Middle frontal gyrus (tissue), 1 donor: ENCODE measurements around the gene CDCA8.
"Not testable (repeated sequence)": the region's sequence is repeated elsewhere in the genome, so short reads cannot be mapped to it uniquely, and the experiment has no call there.

Source experiments
- DNase-seq: peaks from one replicate; pipeline ENCODE4 v3.0.0-alpha.2; 2015; ENCODE audit warnings: low spot score; ENCODE audit errors: extremely low spot score

Gene CDCA8

GRCh38 chr1:37672136-37672870 lies 20.0 kb upstream of the CDCA8 start:
- DNase-seq, result no peak

- DNase-seq, result no peak
These were observed 18.4 kb upstream of the CDCA8 start for GRCh38 chr1:37673920-37674319.

GRCh38 chr1:37676281-37677142 lies 15.8 kb upstream of the CDCA8 start:
- DNase-seq, result no peak

- DNase-seq, result no peak
These were observed 15.2 kb upstream of the CDCA8 start for GRCh38 chr1:37677143-37677439.

GRCh38 chr1:37677808-37678207 lies 14.5 kb upstream of the CDCA8 start:
- no peak for DNase-seq

GRCh38 chr1:37680933-37681332 lies 11.4 kb upstream of the CDCA8 start:
- no peak for DNase-seq

- DNase-seq, result peak; percentile 56
These were observed 9.9 kb upstream of the CDCA8 start for GRCh38 chr1:37682334-37682987.

GRCh38 chr1:37684182-37684581 lies 8.1 kb upstream of the CDCA8 start:
- not testable (repeated sequence) for DNase-seq

- no peak for DNase-seq
These were observed 6.6 kb upstream of the CDCA8 start for GRCh38 chr1:37685722-37686121.

- DNase-seq, result not testable (repeated sequence)
These were observed 4.6 kb upstream of the CDCA8 start for GRCh38 chr1:37687764-37688163.

GRCh38 chr1:37688926-37689325 lies 3.4 kb upstream of the CDCA8 start:
- DNase-seq, result no peak

- no peak for DNase-seq
These were observed 729 bp upstream of the CDCA8 start for GRCh38 chr1:37691497-37692077.

GRCh38 chr1:37692834-37693175 lies 489 bp downstream of the CDCA8 start:
- no peak for DNase-seq

- DNase-seq, result no peak
These were observed 4.8 kb downstream of the CDCA8 start for GRCh38 chr1:37697090-37697489.

- DNase-seq, result no peak
These were observed 5.4 kb downstream of the CDCA8 start for GRCh38 chr1:37697737-37698136.

GRCh38 chr1:37699147-37699546 lies 6.8 kb downstream of the CDCA8 start:
- no peak for DNase-seq

GRCh38 chr1:37701051-37701450 lies 8.7 kb downstream of the CDCA8 start:
- DNase-seq, result no peak

GRCh38 chr1:37703061-37703460 lies 10.7 kb downstream of the CDCA8 start:
- DNase-seq, result no peak

- DNase-seq, result no peak
These were observed 12.7 kb downstream of the CDCA8 start for GRCh38 chr1:37704966-37705365.

- DNase-seq, result no peak
These were observed 13.1 kb downstream of the CDCA8 start for GRCh38 chr1:37705399-37705798.

- no peak for DNase-seq
These were observed 16.2 kb downstream of the CDCA8 start for GRCh38 chr1:37708471-37708870.

GRCh38 chr1:37714226-37714625 lies 21.9 kb downstream of the CDCA8 start:
- DNase-seq, result no peak
